Vagina (tissue), 2 donors: ENCODE data around the gene GPR18.

Source experiments
- CTCF ChIP-seq, 3 experiments: fragments of 450-650 bp in 2 of 3; fragments of 200-600 bp in 1 of 3; sonication (generic) in 1 of 3; IDR thresholded peaks; one replicate each; pipeline ENCODE4 v1.5.1; 2017 to 2019; ENCODE audit warnings: antibody characterized with exemption in 3 of 3, mild to moderate bottlenecking in 2 of 3, moderate library complexity in 2 of 3
- POLR2A ChIP-seq, 2 donors: fragments of 450-650 bp; IDR thresholded peaks; one replicate each; pipeline ENCODE4 v1.6.1; 2017; ENCODE audit warnings: antibody characterized with exemption in 2 of 2, mild to moderate bottlenecking in 2 of 2, moderate library complexity in 2 of 2
- POLR2AphosphoS5 ChIP-seq, 2 donors: sonication (generic); formaldehyde crosslinking; IDR thresholded peaks; one replicate each; pipeline ENCODE4 v1.9.0; 2017; ENCODE audit warnings: antibody characterized with exemption in 2 of 2, mild to moderate bottlenecking in 2 of 2, low read depth in 1 of 2; ENCODE audit not compliant: insufficient read depth in 1 of 2

- TF ChIP-seq CTCF (IDR thresholded peaks at IDR 0.05): no peak
- no peak for TF ChIP-seq POLR2A (IDR thresholded peaks at IDR 0.05)
- no peak for TF ChIP-seq POLR2AphosphoS5 (IDR thresholded peaks at IDR 0.05; ENCODE audit: insufficient read depth in 1 of 2, low read depth in 1 of 2)
These were observed 7.0 kb downstream of the GPR18 start for GRCh38 chr13:99250982-99251825.
